ENCODE measurements around the gene TXNRD2. TPM values are rescaled to one million over a fixed set of nuclear protein-coding genes. Genes with fewer than 3 reads are reported as not detected.
A peak's percentile ranks its signal among the peaks of the same experiment; 100 is the strongest.
"Not testable (repeated sequence)": the region's sequence is repeated elsewhere in the genome, so short reads cannot be mapped to it uniquely, and the experiment has no call there.

The TXNRD2 gene
- total and polyA plus RNA-seq, 8 donors: 9.6 to 41.6 (median 14.8) TPM

DNA sequence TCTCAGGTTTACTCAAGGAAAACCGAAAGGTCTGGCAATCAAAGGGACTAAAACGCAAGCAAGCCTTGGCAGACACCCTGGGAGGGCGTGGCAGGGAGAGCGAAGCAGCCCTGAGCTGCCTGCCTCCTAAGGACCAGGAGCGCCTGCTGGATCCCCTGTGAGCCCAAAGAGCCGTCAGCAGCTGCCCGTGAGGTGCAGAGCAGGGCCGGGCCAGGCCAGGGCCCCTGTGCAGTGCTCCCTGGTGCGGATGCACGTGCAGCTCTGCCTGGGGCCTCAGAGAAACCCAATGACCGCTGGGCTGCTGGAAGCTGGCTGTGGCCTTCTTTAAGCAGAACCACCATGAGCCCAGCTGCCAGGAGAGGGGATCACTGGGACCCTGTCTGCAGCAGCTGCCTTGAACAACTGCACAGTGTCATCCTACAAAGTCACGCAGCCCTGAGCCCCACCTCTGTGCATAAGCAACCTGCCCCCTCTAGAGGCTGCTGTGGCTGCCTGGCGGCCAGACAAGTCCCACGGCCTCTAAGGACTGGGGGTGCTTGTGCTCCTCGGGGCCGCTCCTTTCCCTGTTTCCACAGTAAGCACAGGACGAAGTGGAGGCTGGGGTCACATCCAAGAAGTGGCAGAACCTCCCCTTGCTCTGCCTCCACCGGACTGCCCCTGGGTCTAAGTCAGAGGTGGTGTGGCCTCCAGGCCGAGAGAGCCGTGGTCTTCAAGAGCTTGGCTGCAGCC lies 29.2 kb downstream of the TXNRD2 start:
- Histone ChIP-seq H3K9me3 (no peaks in the 10 kb centered on the region), H3K4me1 (no peaks in the 10 kb centered on the region), H3K27ac (no peak overlapping the region), H3K4me3 (no peak overlapping the region), H3K27me3 (no peaks in the 10 kb centered on the region), H3K36me3 (peaks cover 0 to 29% (median 23%) of the 10 kb centered on the region in 3 donors)
- no peak for ATAC-seq
- intact Hi-C loops (cut with DNase I): no loop called here
- WGBS, 2 donors: 85 to 89% methylated on average over 20 of the region's 20 CpGs
- no peak for FAIRE-seq
- TF ChIP-seq, protein P1, sequence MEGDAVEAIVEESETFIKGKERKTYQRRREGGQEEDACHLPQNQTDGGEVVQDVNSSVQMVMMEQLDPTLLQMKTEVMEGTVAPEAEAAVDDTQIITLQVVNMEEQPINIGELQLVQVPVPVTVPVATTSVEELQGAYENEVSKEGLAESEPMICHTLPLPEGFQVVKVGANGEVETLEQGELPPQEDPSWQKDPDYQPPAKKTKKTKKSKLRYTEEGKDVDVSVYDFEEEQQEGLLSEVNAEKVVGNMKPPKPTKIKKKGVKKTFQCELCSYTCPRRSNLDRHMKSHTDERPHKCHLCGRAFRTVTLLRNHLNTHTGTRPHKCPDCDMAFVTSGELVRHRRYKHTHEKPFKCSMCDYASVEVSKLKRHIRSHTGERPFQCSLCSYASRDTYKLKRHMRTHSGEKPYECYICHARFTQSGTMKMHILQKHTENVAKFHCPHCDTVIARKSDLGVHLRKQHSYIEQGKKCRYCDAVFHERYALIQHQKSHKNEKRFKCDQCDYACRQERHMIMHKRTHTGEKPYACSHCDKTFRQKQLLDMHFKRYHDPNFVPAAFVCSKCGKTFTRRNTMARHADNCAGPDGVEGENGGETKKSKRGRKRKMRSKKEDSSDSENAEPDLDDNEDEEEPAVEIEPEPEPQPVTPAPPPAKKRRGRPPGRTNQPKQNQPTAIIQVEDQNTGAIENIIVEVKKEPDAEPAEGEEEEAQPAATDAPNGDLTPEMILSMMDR (IDR thresholded peaks at IDR 0.05): no peak
- DNase-seq: peak in 1 of 6 donors; percentile 44

DNA sequence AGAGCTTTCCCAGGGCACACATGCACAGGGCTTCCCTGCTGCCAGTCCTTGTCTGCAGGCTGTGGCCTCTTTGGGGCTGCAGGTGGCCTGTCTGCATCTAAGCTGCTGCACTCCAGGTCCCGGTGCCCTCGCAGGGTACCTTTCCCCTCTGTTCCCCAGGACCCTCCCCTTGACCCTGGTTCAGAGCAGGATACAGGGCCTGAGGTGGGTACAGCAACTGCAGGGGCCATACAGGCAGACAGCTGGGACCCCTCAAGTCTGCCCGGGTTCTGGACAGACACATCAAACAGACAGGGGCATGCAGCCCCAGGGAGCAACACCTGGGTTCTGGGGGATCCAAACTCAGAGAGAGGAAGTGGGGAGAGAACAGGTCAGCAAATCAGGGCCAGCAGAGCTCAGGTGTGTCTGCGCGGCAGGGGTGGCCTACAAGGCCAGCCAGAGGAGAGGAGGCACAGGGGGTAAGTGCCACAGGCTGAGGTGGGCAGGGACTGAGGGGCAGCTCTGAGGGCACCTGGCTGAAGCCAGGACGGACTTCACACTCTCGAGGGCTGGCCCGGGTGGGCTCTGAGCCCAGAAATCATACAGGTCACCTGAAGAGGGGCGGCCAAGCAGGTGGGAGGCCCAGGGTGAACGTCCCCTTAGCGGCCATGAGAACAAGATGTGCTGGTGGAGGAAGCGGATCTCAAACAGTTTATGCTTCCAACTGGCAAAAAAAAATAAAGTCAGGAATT lies 29.9 kb downstream of the TXNRD2 start:
- Histone ChIP-seq H3K4me3 (no peak overlapping the region), H3K27me3 (no peaks in the 10 kb centered on the region), H3K36me3 (peaks cover 0 to 25% (median 21%) of the 10 kb centered on the region in 3 donors), H3K9me3 (no peaks in the 10 kb centered on the region), H3K27ac (no peak overlapping the region), H3K4me1 (no peaks in the 10 kb centered on the region)
- ATAC-seq (no peak), FAIRE-seq (no peak), DNase-seq (peak in 1 of 6 donors; percentile 60)
- intact Hi-C loops (cut with DNase I): loop anchor here in 1 of 3 donors (2.0 kb wide), 1 partner anchor 181 kb away; no protein-coding TSS in a partner anchor
- TF ChIP-seq, protein P1 (IDR thresholded peaks at IDR 0.05): no peak
- WGBS, 2 donors: 87 to 92% methylated on average over 12 of the region's 12 CpGs

DNA sequence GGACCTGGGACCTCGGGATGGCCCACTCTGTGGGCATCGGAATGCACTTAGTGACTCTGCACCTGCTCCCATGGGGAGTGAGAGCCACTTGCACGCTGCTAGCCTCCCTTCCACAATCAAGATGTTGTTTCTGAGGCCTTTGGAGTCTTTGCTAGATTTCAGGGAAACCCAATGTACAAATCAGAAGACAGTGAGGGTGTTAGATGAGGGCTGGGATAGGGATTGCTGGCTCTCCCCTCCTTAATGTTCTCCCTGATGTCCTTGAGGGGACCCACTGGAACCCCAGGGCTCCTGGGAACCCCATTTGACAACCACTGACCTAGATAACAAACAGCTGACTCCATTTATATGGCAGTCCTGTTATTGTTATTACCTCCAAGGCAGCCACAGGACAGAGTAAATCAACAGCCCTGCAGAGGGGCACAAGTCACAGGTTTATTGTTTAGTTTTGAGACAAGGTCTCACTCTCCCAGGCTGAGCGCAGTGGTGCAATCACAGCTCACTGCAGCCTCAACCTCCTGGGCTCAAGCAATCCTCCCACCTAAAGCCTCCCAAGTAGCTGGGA lies 31.4 kb downstream of the TXNRD2 start:
- H3K36me3 ChIP-seq: peaks cover 0 to 18% (median 13%) of the 10 kb centered on the region in 3 donors
- H3K4me3 ChIP-seq: no peak overlapping the region
- TF ChIP-seq, protein P1 (IDR thresholded peaks at IDR 0.05): peak in 1 of 4 donors; percentile 6
- H3K9me3 ChIP-seq: no peaks in the 10 kb centered on the region
- intact Hi-C loops (cut with DNase I): loop anchor here in 1 of 3 donors (2.0 kb wide), 1 partner anchor 179 kb away; no protein-coding TSS in a partner anchor
- no peak overlapping the region for H3K27ac ChIP-seq
- FAIRE-seq (no peak), DNase-seq (no peak), ATAC-seq (no peak)
- WGBS, 2 donors: 32 to 35% methylated on average over 4 of the region's 4 CpGs
- no peaks in the 10 kb centered on the region for H3K4me1 ChIP-seq
- H3K27me3 ChIP-seq: no peaks in the 10 kb centered on the region

DNA sequence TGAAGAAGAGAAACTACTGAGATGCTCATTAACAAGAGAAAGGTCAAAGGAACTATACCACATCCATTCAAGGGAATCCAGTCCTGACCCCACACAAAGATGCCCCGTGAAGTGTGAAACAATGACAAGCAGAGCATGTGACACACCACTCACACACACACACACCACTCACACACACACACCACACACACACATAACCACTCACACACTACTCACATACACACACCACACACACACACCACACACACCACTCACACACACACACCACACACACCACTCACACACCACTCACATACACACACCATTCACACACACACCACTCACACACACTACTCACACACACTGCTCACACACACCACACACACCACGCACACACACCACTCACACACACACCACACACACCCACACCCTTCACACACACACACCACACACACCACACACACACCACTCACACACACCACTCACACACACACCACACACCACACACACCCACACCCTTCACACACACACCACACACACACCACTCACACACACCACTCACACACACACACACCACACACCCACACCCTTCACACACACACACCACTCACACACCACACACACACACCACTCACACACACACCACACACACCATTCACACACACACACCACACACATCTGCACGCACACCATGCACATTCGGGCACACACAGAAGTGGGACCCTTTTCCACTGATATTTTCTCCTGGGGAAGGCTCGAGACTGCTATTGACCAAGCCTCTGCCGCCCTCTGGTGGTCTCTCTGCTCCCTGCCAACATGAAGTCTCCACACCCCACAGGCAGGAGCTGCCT lies 32.1 kb downstream of the TXNRD2 start:
- Histone ChIP-seq H3K36me3 (peaks cover 0 to 11% (median 6%) of the 10 kb centered on the region in 3 donors), H3K27ac (no peak overlapping the region), H3K4me1 (no peaks in the 10 kb centered on the region), H3K9me3 (no peaks in the 10 kb centered on the region), H3K27me3 (no peaks in the 10 kb centered on the region), H3K4me3 (no peak overlapping the region)
- WGBS, 2 donors: 39 to 41% methylated on average over 6 of the region's 6 CpGs
- intact Hi-C loops (cut with DNase I): loop anchor here in 2 of 3 donors (2.0 to 5.0 kb wide), 2 partner anchors 177 to 179 kb away; no protein-coding TSS in a partner anchor
- FAIRE-seq (no peak), ATAC-seq (peak; percentile 81 to 98 (median 94)), DNase-seq (peak; percentile 50 to 89 (median 80))
- TF ChIP-seq, protein P1 (IDR thresholded peaks at IDR 0.05): peak; percentile 63 to 73 (median 72)

DNA sequence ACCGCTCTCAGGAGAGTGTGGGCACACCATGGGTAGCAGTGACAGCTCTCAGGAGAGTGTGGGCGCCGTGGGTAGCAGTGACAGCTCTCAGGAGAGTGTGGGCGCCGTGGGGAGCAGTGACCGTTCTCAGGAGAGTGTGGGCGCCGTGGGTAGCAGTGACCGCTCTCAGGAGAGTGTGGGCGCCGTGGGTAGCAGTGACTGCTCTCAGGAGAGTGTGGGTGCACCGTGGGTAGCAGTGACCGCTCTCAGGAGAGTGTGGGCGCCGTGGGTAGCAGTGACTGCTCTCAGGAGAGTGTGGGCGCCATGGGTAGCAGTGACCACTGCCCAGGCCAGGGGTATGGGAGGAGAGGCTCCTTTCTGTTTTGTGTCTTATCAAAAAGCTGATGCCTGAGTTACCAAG lies 33.7 kb downstream of the TXNRD2 start:
- H3K36me3 ChIP-seq, H3K4me1 ChIP-seq, H3K27me3 ChIP-seq, H3K27ac ChIP-seq, H3K4me3 ChIP-seq, ATAC-seq, DNase-seq, H3K9me3 ChIP-seq, FAIRE-seq: not testable (repeated sequence)
- intact Hi-C loops (cut with DNase I): loop anchor here in 1 of 3 donors (5.0 kb wide), 1 partner anchor 176 kb away; no protein-coding TSS in a partner anchor
- whole genome bisulfite sequencing, 2 donors: 87 to 92% methylated on average over 16 of the region's 16 CpGs

DNA sequence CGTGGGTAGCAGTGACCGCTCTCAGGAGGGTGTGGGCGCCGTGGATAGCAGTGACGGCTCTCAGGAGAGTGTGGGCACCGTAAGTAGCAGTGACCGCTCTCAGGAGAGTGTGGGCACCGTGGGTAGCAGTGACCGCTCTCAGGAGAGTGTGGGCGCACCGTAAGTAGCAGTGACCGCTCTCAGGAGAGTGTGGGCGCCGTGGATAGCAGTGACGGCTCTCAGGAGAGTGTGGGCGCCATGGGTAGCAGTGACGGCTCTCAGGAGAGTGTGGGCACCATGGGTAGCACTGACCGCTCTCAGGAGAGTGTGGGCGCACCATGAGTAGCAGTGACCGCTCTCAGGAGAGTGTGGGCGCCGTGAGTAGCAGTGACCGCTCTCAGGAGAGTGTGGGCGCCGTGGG lies 34.8 kb downstream of the TXNRD2 start:
- intact Hi-C loops (cut with DNase I): loop anchor here in 1 of 3 donors (5.0 kb wide), 1 partner anchor 175 kb away; no protein-coding TSS in a partner anchor
- not testable (repeated sequence) for DNase-seq, FAIRE-seq, H3K36me3 ChIP-seq, ATAC-seq, H3K27me3 ChIP-seq, H3K4me1 ChIP-seq, H3K27ac ChIP-seq, H3K9me3 ChIP-seq, H3K4me3 ChIP-seq
- WGBS, 2 donors: 92 to 96% methylated on average over 25 of the region's 25 CpGs
